Glomerular endothelial cell (primary cell): ENCODE data around the gene HELT. TPM values are rescaled to one million over a fixed set of nuclear protein-coding genes. Genes with fewer than 3 reads are reported as not detected.
"Not testable (repeated sequence)": the region's sequence is repeated elsewhere in the genome, so short reads cannot be mapped to it uniquely, and the experiment has no call there.

ENCODE experiments used
- DNase-seq: peaks from one replicate; pipeline ENCODE4 v3.0.0-alpha.2; 2011; ENCODE audit warnings: low read depth, low spot score; ENCODE audit errors: extremely low read depth
- total RNA-seq: library from RNA; depleted of rRNA; stranded (reverse); fragments of >200 nt; gene quantifications from 2 replicates; pipeline ENCODE4 v1.2.3, GENCODE V29; 2015

The HELT gene
- not detected in 2 replicates for total RNA-seq

- DNase-seq: no peak
Observed at GRCh38 chr4:185017964-185018772, at the start of gene HELT. HELT (plus strand) TSS chr4:185018490; CDS start chr4:185018929, 439 bp downstream.

GRCh38 chr4:184968784-184969201 is 49.5 kb upstream of the HELT start:
- DNase-seq: no peak

GRCh38 chr4:184969610-184970009 is 48.7 kb upstream of the HELT start:
- DNase-seq: no peak

GRCh38 chr4:184972991-184973390 is 45.3 kb upstream of the HELT start:
- no peak for DNase-seq

GRCh38 chr4:184976348-184976747 is 41.9 kb upstream of the HELT start:
- DNase-seq: not testable (repeated sequence)

GRCh38 chr4:184977747-184978146 is 40.5 kb upstream of the HELT start:
- DNase-seq: no peak

GRCh38 chr4:184978211-184978610 is 40.1 kb upstream of the HELT start:
- DNase-seq: no peak

GRCh38 chr4:184979461-184980124 is 38.7 kb upstream of the HELT start:
- no peak for DNase-seq

GRCh38 chr4:184980261-184980660 is 38.0 kb upstream of the HELT start:
- no peak for DNase-seq

- DNase-seq: no peak
Observed at GRCh38 chr4:184983672-184984356, 34.5 kb upstream of the HELT start.

GRCh38 chr4:184987493-184988031 is 30.7 kb upstream of the HELT start:
- no peak for DNase-seq

GRCh38 chr4:184988611-184989010 is 29.7 kb upstream of the HELT start:
- no peak for DNase-seq

- not testable (repeated sequence) for DNase-seq
Observed at GRCh38 chr4:184989283-184989682, 29.0 kb upstream of the HELT start.

GRCh38 chr4:184990131-184990530 is 28.2 kb upstream of the HELT start:
- not testable (repeated sequence) for DNase-seq

- no peak for DNase-seq
Observed at GRCh38 chr4:184991860-184992259, 26.4 kb upstream of the HELT start.

GRCh38 chr4:184992422-184992821 is 25.9 kb upstream of the HELT start:
- no peak for DNase-seq

GRCh38 chr4:184993247-184993646 is 25.0 kb upstream of the HELT start:
- DNase-seq: no peak

GRCh38 chr4:184994010-184994622 is 24.2 kb upstream of the HELT start:
- no peak for DNase-seq

GRCh38 chr4:184994623-184995010 is 23.7 kb upstream of the HELT start:
- no peak for DNase-seq

- not testable (repeated sequence) for DNase-seq
Observed at GRCh38 chr4:184997656-184998055, 20.6 kb upstream of the HELT start.

- no peak for DNase-seq
Observed at GRCh38 chr4:185002784-185003183, 15.5 kb upstream of the HELT start.
